GM23338 (cell line): Measurements from ENCODE around the gene ZNF74. TPM values are rescaled to one million over a fixed set of nuclear protein-coding genes. Genes with fewer than 3 reads are reported as not detected.

ENCODE experiments used
- ATAC-seq: fragments of 200-7000 bp; cut with Tn5 transposase; 3 replicates; pipeline ENCODE4 v1.9.1; 2020
- DNase-seq: peaks from one replicate; pipeline ENCODE4 v3.0.0-alpha.2; 2015; ENCODE audit warnings: low spot score
- H2AFZ ChIP-seq: fragments of 200-600 bp; sonication (generic); 2 replicates; pipeline ENCODE4 v1.8.0; 2016; ENCODE audit warnings: antibody characterized with exemption, mild to moderate bottlenecking, moderate library complexity
- H3F3A ChIP-seq: fragments of 200-600 bp; sonication (generic); replicated peaks from 2 replicates; pipeline ENCODE4 v1.8.0; 2017; ENCODE audit warnings: antibody characterized with exemption, mixed run types, low read depth
- H3K27ac ChIP-seq: fragments of 200-600 bp; sonication (generic); 2 replicates; pipeline ENCODE4 v1.6.1; 2016; ENCODE audit warnings: low read depth
- H3K27me3 ChIP-seq: fragments of 200-600 bp; sonication (generic); 2 replicates; pipeline ENCODE4 v1.8.0; 2016; ENCODE audit warnings: mild to moderate bottlenecking, mixed run types, moderate library complexity; ENCODE audit not compliant: insufficient read depth
- H3K36me3 ChIP-seq: fragments of 200-600 bp; sonication (generic); 2 replicates; pipeline ENCODE4 v1.8.0; 2016; ENCODE audit warnings: mild to moderate bottlenecking; ENCODE audit not compliant: insufficient read depth
- H3K4me1 ChIP-seq: fragments of 200-600 bp; sonication (generic); 2 replicates; pipeline ENCODE4 v1.8.0; 2016; ENCODE audit warnings: mild to moderate bottlenecking, moderate library complexity; ENCODE audit not compliant: insufficient read depth
- H3K4me2 ChIP-seq: fragments of 200-600 bp; sonication (generic); 2 replicates; pipeline ENCODE4 v1.7.1; 2017; ENCODE audit warnings: mixed run types
- H3K4me3 ChIP-seq: fragments of 200-600 bp; sonication (generic); 2 replicates; pipeline ENCODE4 v1.6.1; 2016; ENCODE audit warnings: mixed run types
- H3K79me2 ChIP-seq: fragments of 200-600 bp; sonication (generic); replicated peaks from 2 replicates; pipeline ENCODE4 v1.8.0; 2017; ENCODE audit warnings: mild to moderate bottlenecking; ENCODE audit not compliant: insufficient read depth
- H3K9me2 ChIP-seq: fragments of 200-600 bp; sonication (generic); 2 replicates; pipeline ENCODE4 v1.8.0; 2017; ENCODE audit not compliant: insufficient read depth
- H4K20me1 ChIP-seq: fragments of 200-600 bp; sonication (generic); replicated peaks from 2 replicates; pipeline ENCODE4 v1.8.0; 2017; ENCODE audit warnings: mild to moderate bottlenecking; ENCODE audit not compliant: insufficient read depth
- H3K27ac Mint-ChIP-seq: 2 replicates; pipeline ENCODE4 v1.8.0; 2020; ENCODE audit warnings: inconsistent platforms, mild to moderate bottlenecking, moderate library complexity, mixed read lengths
- H3K27me3 Mint-ChIP-seq: 3 replicates; pipeline ENCODE4 v1.8.0; 2022; ENCODE audit warnings: low read depth, mild to moderate bottlenecking, moderate library complexity, mixed read lengths, inconsistent platforms; ENCODE audit not compliant: insufficient read depth, poor library complexity
- H3K36me3 Mint-ChIP-seq: 3 replicates; pipeline ENCODE4 v1.8.0; 2021; ENCODE audit warnings: low read depth, mild to moderate bottlenecking, inconsistent platforms, moderate library complexity, mixed read lengths
- H3K4me1 Mint-ChIP-seq: 3 replicates; pipeline ENCODE4 v1.8.0; 2020; ENCODE audit warnings: mild to moderate bottlenecking, inconsistent platforms, mixed read lengths
- H3K4me3 Mint-ChIP-seq: 3 replicates; pipeline ENCODE4 v1.8.0; 2021; ENCODE audit warnings: moderate library complexity, mild to moderate bottlenecking, inconsistent platforms, mixed read lengths
- H3K9me3 Mint-ChIP-seq: 3 replicates; pipeline ENCODE4 v1.8.0; 2020; ENCODE audit warnings: moderate library complexity, mild to moderate bottlenecking, inconsistent platforms, mixed read lengths
- CTCF ChIP-seq, 2 experiments: fragments of 200-600 bp in 1 of 2; sonication (generic) in 1 of 2; conservative IDR thresholded peaks; 2 replicates each; pipeline versions ENCODE4 v1.5.1 to v1.6.1; 2016 to 2017; ENCODE audit warnings: antibody characterized with exemption in 2 of 2, low read depth in 2 of 2, mild to moderate bottlenecking in 2 of 2, moderate library complexity in 1 of 2
- NANOG ChIP-seq: IDR thresholded peaks from 2 replicates; pipeline ENCODE4 v1.6.1; 2016; ENCODE audit warnings: antibody characterized with exemption, borderline replicate concordance
- POLR2AphosphoS5 ChIP-seq: IDR thresholded peaks from 2 replicates; pipeline ENCODE4 v1.6.1; 2016; ENCODE audit warnings: antibody characterized with exemption, low read depth
- REST ChIP-seq: IDR thresholded peaks from one replicate; pipeline ENCODE4 v1.6.1; 2018; ENCODE audit warnings: antibody characterized with exemption; ENCODE audit not compliant: unreplicated experiment
- ZNF462 ChIP-seq: fragments of 250-450 bp; sonication (Bioruptor Pico); IDR thresholded peaks from 2 replicates; pipeline ENCODE4 v1.5.0; 2020; ENCODE audit warnings: mild to moderate bottlenecking, moderate library complexity
- polyA plus RNA-seq: library from polyadenylated mRNA; unstranded; fragments of >200 nt; fragmentation: Nextera tagmentation; extraction: Ambion mirVana; gene quantifications from 2 replicates; pipeline ENCODE4 v1.2.1, GENCODE V29; 2016
- total RNA-seq: library from RNA; depleted of rRNA; stranded (reverse); fragments of >200 nt; shearing (Covaris generic); gene quantifications from 2 replicates; pipeline ENCODE4 v1.2.3, GENCODE V29; 2014

The ZNF74 gene
- total and polyA plus RNA-seq, 2 experiments from 2014 or later, result 16.1 to 94.0 TPM

DNA sequence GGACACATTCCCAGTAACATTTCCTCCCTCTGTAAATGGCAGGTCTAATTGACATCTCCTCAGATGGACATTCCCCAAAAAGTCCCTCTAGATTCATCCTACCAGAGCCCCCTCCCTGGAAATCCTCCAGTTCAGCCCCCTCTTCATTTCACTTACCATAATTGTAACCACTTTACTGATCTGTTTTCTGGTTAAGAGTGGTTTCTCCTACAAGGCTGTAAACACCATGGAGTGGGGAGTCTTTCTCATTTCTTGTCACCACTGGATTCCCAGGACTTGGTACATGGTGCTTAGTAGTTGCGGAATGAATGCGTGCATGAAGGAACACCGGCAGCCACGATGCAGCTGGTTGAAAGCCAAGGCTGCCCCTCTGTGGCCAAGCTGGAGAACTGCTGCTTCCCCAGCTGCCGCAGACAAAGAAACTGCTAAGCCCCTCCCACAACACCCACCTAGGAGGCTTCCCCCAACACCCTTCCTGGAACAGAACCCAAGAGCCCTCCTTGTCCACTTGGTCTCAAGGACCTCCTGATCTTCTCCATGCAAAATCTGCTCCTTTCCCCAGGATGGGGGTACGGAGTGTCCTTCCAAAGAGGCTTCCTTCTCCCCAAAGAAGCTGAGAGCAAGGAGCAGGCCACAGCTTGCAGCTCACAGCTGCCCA is 62.2 kb downstream of the ZNF74 start:
- Histone ChIP-seq H2AFZ (peak overlapping the region; percentile 40), H3K27ac (no peak overlapping the region), H3K4me2 (no peak overlapping the region), H3K9me2 (no peaks in the 10 kb centered on the region), H3K4me1 (no peaks in the 10 kb centered on the region), H3F3A (no peaks in the 10 kb centered on the region), H3K79me2 (no peaks in the 10 kb centered on the region), H3K27me3 (peaks cover 4% of the 10 kb centered on the region; the same call in 1 of the 2 replicates), H3K36me3 (no peaks in the 10 kb centered on the region), H4K20me1 (no peaks in the 10 kb centered on the region), H3K4me3 (no peak overlapping the region)
- Mint-ChIP-seq H3K4me1 (peaks cover 18% of the 10 kb centered on the region), H3K27ac (no peak overlapping the region), H3K27me3 (peaks cover 19% of the 10 kb centered on the region), H3K4me3 (no peak overlapping the region), H3K36me3 (peaks cover 3% of the 10 kb centered on the region; the same call in 1 of the 3 replicates), H3K9me3 (no peaks in the 10 kb centered on the region)
- peak; percentile 91 for ATAC-seq
- TF ChIP-seq REST (no peak), CTCF (conservative IDR thresholded peaks at IDR 0.05; ENCODE audit: low read depth in 2 of 2) (peak; percentile 82 to 93)
- peak; percentile 96 for DNase-seq

DNA sequence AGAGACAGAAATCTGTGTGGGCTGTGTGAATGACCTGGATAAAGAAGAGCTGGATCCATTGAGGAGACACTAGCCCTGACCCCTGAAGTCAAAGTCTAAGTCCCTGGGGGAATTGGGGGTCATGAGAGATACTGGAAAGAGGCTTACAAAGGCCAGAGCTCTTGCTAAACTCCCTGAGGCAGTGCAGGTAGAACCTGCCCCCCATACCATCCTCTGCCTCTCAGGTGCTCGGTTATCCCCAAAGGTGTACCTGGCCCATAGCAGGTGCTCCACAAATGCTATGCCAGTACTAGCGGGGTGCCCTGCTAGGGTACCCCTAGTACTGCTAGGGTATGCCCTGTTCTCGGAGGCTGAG is 62.7 kb downstream of the ZNF74 start:
- no peaks in the 10 kb centered on the region for H3K36me3 ChIP-seq
- no peak overlapping the region for H3K27ac ChIP-seq
- H4K20me1 ChIP-seq, result no peaks in the 10 kb centered on the region
- no peaks in the 10 kb centered on the region for H3K9me2 ChIP-seq
- Mint-ChIP-seq H3K9me3 (no peaks in the 10 kb centered on the region), H3K4me1 (peaks cover 18% of the 10 kb centered on the region), H3K27me3 (peaks cover 19% of the 10 kb centered on the region), H3K27ac (no peak overlapping the region), H3K4me3 (no peak overlapping the region), H3K36me3 (peaks cover 3% of the 10 kb centered on the region; the same call in 1 of the 3 replicates)
- H3K4me1 ChIP-seq, result no peaks in the 10 kb centered on the region
- H3K4me2 ChIP-seq, result no peak overlapping the region
- no peaks in the 10 kb centered on the region for H3K79me2 ChIP-seq
- H3K27me3 ChIP-seq, result peaks cover 4% of the 10 kb centered on the region; the same call in 1 of the 2 replicates
- peak overlapping the region; percentile 8; the same call in 1 of the 2 replicates for H2AFZ ChIP-seq
- no peaks in the 10 kb centered on the region for H3F3A ChIP-seq
- H3K4me3 ChIP-seq, result no peak overlapping the region
- no peak for DNase-seq
- no peak; the same call in 2 of the 3 replicates for ATAC-seq
- TF ChIP-seq POLR2AphosphoS5 (no peak), NANOG (no peak), ZNF462 (CRISPR knock-in tag) (no peak)
